Psoas muscle (tissue), 8 donors: ENCODE results near the gene C1orf53. TPM values are rescaled to one million over a fixed set of nuclear protein-coding genes. Genes with fewer than 3 reads are reported as not detected.

Source experiments
- ATAC-seq, 4 donors: fragments of 200-7000 bp; cut with Tn5 transposase; one replicate each; pipeline ENCODE4 v1.9.1; 2020; ENCODE audit warnings: moderate library complexity in 3 of 4, mild to moderate bottlenecking in 2 of 4
- DNase-seq, 2 donors: peaks; one replicate each; pipeline ENCODE4 v3.0.0-alpha.2; 2020
- H3K27ac ChIP-seq: fragments of 200-600 bp; one replicate; pipeline ENCODE4 v1.8.0; 2022
- H3K27me3 ChIP-seq, 3 donors: fragments of 200-600 bp in 1 of 3; one replicate each; pipeline versions ENCODE4 v1.6.1 to v1.8.0; 2013 to 2022; ENCODE audit warnings: low read length in 2 of 3, mild to moderate bottlenecking in 2 of 3, moderate library complexity in 1 of 3; ENCODE audit not compliant: insufficient read depth in 3 of 3
- H3K36me3 ChIP-seq, 2 donors: fragments of 200-600 bp in 1 of 2; one replicate each; pipeline versions ENCODE4 v1.6.1 to v1.8.0; 2013 to 2022; ENCODE audit warnings: low read depth in 1 of 2, mild to moderate bottlenecking in 1 of 2, moderate library complexity in 1 of 2; ENCODE audit not compliant: insufficient read depth in 1 of 2
- H3K4me1 ChIP-seq: fragments of 200-600 bp; one replicate; pipeline ENCODE4 v1.8.0; 2022
- H3K4me3 ChIP-seq: fragments of 200-600 bp; one replicate; pipeline ENCODE4 v1.8.0; 2022; ENCODE audit warnings: mild to moderate bottlenecking
- H3K9me3 ChIP-seq: fragments of 200-600 bp; one replicate; pipeline ENCODE4 v1.8.0; 2022
- CTCF ChIP-seq: fragments of 200-600 bp; IDR thresholded peaks from one replicate; pipeline ENCODE4 v1.8.0; 2022; ENCODE audit warnings: antibody characterized with exemption
- WGBS, 3 donors: extraction: QIAGEN DNeasy Blood & Tissue Kit; methylation state at CpG; one replicate each; pipeline versions ENCODE4 v1.1.6 to v1.1.7; 2013; 5-methylcytosine and 5-hydroxymethylcytosine counted together
- intact Hi-C, 2 donors: fragments of 100-400 bp; cut with DNase I; formaldehyde crosslinking; loops; one replicate each; pipeline versions ENCODE4 v1.11.0 to v1.14.2; 2022
- polyA plus RNA-seq, 3 donors: library from polyadenylated mRNA; stranded (reverse); fragments of 200-250 nt; gene quantifications; one replicate each; pipeline ENCODE4 v1.2.3, GENCODE V29; 2013
- total RNA-seq, 4 donors: library from RNA; stranded (reverse); fragmentation: NEBNext Ultra II Directional in 2 of 4; extraction: Animal tissue kit (Norgen Biotek cat#: 25700) in 2 of 4; gene quantifications; one replicate each; pipeline versions ENCODE4 v1.2.1 to v1.2.4, GENCODE V29; 2021 to 2023
- donor health status: healthy with polysubstance abuse.
- donor health status: DM: no; HTN: no; CAD: no; lungs with moderate emphysema.
- donor health status: Bipolar disorder and iron deficiency.
- donor health status: healthy.
- donor health status: DM: yes; HTN: yes; CAD: no.
- donor health status: DM: no; HTN: no; CAD: no.
- donor health status: DM: no; HTN: no; CAD: no.
- donor health status: DM: yes; HTN: yes; CAD: no.

Gene C1orf53
- total and polyA plus RNA-seq, 7 donors = 0.84 to 4.3 (median 2.5) TPM

- no peak for ATAC-seq
- Histone ChIP-seq H3K9me3 (no peaks in the 10 kb centered on the region), H3K4me3 (no peak overlapping the region), H3K4me1 (peaks cover 9% of the 10 kb centered on the region), H3K27me3 (peaks cover 0 to 25% (median 7%) of the 10 kb centered on the region in 3 donors), H3K36me3 (no peaks in the 10 kb centered on the region), H3K27ac (no peak overlapping the region)
- 60 to 77% (median 66%) methylated on average over 11 of the region's 11 CpGs for WGBS, 3 donors
- intact Hi-C loops = loop anchor here in 1 of 2 donors (5.0 to 10.0 kb wide), 2 partner anchors 132 to 251 kb away; partner anchors contain the start of gene NEK7
- no peak for DNase-seq
- no peak for TF ChIP-seq CTCF
Observed at GRCh38 chr1:197904126-197904787, 1.8 kb downstream of the C1orf53 start.

GRCh38 chr1:197905699-197906351, 3.4 kb downstream of the C1orf53 start:
- 46 to 75% (median 59%) methylated on average over 5 of the region's 5 CpGs for WGBS, 3 donors
- no peak for TF ChIP-seq CTCF
- peaks cover 14% of the 10 kb centered on the region for H3K4me1 ChIP-seq
- H3K27ac ChIP-seq = no peak overlapping the region
- peaks cover 0 to 41% (median 21%) of the 10 kb centered on the region in 3 donors for H3K27me3 ChIP-seq
- H3K36me3 ChIP-seq = no peaks in the 10 kb centered on the region
- no peak overlapping the region for H3K4me3 ChIP-seq
- no peak for DNase-seq
- H3K9me3 ChIP-seq = no peaks in the 10 kb centered on the region
- no peak for ATAC-seq
- intact Hi-C loops = loop anchor here in 1 of 2 donors (10.0 kb wide), 1 partner anchor 249 kb away; the partner anchor contains the start of gene NEK7

- Histone ChIP-seq H3K27ac (no peak overlapping the region), H3K27me3 (peaks cover 0 to 63% (median 40%) of the 10 kb centered on the region in 3 donors), H3K4me3 (no peak overlapping the region), H3K4me1 (peaks cover 29% of the 10 kb centered on the region), H3K36me3 (no peaks in the 10 kb centered on the region), H3K9me3 (no peaks in the 10 kb centered on the region)
- no peak for ATAC-seq
- DNase-seq = no peak
- 33 to 53% (median 41%) methylated on average over 3 of the region's 3 CpGs for WGBS, 3 donors
- no peak for TF ChIP-seq CTCF
- intact Hi-C loops = loop anchor here in 1 of 2 donors (10.0 kb wide), 1 partner anchor 247 kb away; the partner anchor contains the start of gene NEK7
Observed at GRCh38 chr1:197907846-197908616, 5.6 kb downstream of the C1orf53 start.

DNA sequence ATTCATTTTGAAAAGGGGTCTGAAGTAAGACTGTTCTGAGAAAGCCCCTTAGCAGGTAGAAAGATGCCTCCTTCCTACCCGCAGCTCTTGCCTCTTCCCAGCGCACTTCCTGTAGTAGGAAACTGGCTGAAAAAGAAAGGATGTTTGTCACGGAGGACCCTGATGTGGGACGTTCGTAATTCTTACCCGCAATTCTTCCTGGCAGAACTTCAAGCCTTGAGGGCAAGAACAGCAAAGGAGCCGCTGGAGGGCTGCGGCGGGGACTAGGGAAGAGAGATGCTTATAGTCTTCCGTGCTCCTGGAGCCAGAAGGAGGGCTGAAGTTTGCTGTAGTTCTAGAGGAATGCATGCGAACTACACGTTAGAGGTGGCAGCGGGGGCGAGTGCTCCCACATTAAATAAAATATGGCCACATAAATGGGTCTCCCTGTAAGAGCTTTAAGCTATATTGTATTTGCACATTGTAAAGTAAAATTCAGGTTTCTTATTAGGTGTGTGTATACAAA, 6.3 kb downstream of the C1orf53 start:
- H3K27ac ChIP-seq = no peak overlapping the region
- no peak for TF ChIP-seq CTCF
- H3K4me3 ChIP-seq = no peak overlapping the region
- WGBS, 3 donors = 10 to 12% (median 10%) methylated on average over 14 of the region's 14 CpGs
- intact Hi-C loops = loop anchor here in 1 of 2 donors (10.0 kb wide), 1 partner anchor 246 kb away; the partner anchor contains the start of gene NEK7
- ATAC-seq (no peak), DNase-seq (no peak)
- H3K36me3 ChIP-seq = no peaks in the 10 kb centered on the region
- H3K9me3 ChIP-seq = no peaks in the 10 kb centered on the region
- peaks cover 32% of the 10 kb centered on the region for H3K4me1 ChIP-seq
- peaks cover 0 to 70% (median 47%) of the 10 kb centered on the region in 3 donors for H3K27me3 ChIP-seq
